Osteocyte (in vitro differentiated cells): ENCODE results near the gene TEX29. TPM values are rescaled to one million over a fixed set of nuclear protein-coding genes. Genes with fewer than 3 reads are reported as not detected.

Experiments used
- DNase-seq: peaks from one replicate; pipeline ENCODE4 v3.0.0; 2021; ENCODE audit warnings: mixed read lengths; ENCODE audit not compliant: unreplicated experiment; ENCODE audit errors: extremely low spot score
- H3K27ac Mint-ChIP-seq: one replicate; pipeline ENCODE4 v1.8.0; 2021; ENCODE audit warnings: mild to moderate bottlenecking, mixed read lengths; ENCODE audit not compliant: unreplicated experiment
- H3K27me3 Mint-ChIP-seq: one replicate; pipeline ENCODE4 v1.8.0; 2021; ENCODE audit warnings: mixed read lengths; ENCODE audit not compliant: unreplicated experiment
- H3K36me3 Mint-ChIP-seq: one replicate; pipeline ENCODE4 v1.8.0; 2021; ENCODE audit warnings: mixed read lengths; ENCODE audit not compliant: unreplicated experiment
- H3K4me1 Mint-ChIP-seq: one replicate; pipeline ENCODE4 v1.8.0; 2021; ENCODE audit warnings: mixed read lengths; ENCODE audit not compliant: unreplicated experiment
- H3K4me3 Mint-ChIP-seq: one replicate; pipeline ENCODE4 v1.8.0; 2021; ENCODE audit warnings: mild to moderate bottlenecking, moderate library complexity, mixed read lengths; ENCODE audit not compliant: unreplicated experiment
- H3K9me3 Mint-ChIP-seq: one replicate; pipeline ENCODE4 v1.8.0; 2021; ENCODE audit warnings: mixed read lengths; ENCODE audit not compliant: unreplicated experiment
- total RNA-seq: library from RNA; stranded (reverse); gene quantifications from 2 replicates; pipeline ENCODE4 v1.2.1, GENCODE V29; 2021
- TF ChIP-seq, protein P1 (sequence below): fragments of 200-600 bp; sonication (generic); IDR thresholded peaks from 2 replicates; pipeline ENCODE4 v1.5.0; 2021; ENCODE audit warnings: antibody characterized with exemption, mild to moderate bottlenecking, moderate library complexity

Gene TEX29
- total RNA-seq, 1 donor from 2014 or later, result 1.9 TPM

DNA sequence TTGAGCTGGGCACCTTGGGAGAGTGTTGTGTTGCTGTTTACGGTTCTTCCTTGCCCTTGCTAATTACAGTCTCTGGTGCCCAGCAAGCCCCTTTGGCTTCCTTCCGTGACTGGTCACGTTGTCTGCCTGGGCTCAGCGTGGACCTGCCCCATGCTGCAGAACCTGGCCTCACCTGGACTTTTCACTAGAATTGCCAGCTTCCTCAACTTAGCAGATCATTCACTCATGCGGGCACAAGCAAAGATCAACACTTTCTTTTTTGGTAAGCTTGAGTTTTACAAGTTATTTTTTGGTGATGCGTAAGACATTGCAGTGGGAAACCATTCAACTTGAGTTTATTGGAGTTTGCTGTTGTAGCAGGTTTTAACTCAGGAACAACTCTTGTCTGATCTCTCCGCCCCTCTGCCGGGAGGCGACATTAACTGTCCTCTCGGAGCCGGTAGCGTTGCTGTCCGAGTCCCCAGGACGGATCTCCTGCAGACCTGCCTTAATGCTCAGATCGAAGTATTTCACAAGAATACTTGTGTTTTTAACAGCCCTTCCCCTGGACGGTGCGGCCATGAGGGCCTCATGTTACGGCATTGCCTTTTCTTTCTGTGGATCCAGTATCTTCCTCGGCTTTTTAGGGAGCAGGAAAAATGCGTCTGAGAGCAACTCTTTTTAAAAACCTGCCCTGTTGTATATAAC lies 15.7 kb upstream of the TEX29 start:
- Mint-ChIP-seq H3K4me1 (peaks cover 12% of the 10 kb centered on the region), H3K4me3 (no peak overlapping the region), H3K36me3 (peaks cover 75% of the 10 kb centered on the region), H3K27ac (no peak overlapping the region), H3K9me3 (peaks cover 12% of the 10 kb centered on the region), H3K27me3 (no peaks in the 10 kb centered on the region)
- TF ChIP-seq, protein P1, sequence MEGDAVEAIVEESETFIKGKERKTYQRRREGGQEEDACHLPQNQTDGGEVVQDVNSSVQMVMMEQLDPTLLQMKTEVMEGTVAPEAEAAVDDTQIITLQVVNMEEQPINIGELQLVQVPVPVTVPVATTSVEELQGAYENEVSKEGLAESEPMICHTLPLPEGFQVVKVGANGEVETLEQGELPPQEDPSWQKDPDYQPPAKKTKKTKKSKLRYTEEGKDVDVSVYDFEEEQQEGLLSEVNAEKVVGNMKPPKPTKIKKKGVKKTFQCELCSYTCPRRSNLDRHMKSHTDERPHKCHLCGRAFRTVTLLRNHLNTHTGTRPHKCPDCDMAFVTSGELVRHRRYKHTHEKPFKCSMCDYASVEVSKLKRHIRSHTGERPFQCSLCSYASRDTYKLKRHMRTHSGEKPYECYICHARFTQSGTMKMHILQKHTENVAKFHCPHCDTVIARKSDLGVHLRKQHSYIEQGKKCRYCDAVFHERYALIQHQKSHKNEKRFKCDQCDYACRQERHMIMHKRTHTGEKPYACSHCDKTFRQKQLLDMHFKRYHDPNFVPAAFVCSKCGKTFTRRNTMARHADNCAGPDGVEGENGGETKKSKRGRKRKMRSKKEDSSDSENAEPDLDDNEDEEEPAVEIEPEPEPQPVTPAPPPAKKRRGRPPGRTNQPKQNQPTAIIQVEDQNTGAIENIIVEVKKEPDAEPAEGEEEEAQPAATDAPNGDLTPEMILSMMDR, result no peak
- DNase-seq, result no peak

DNA sequence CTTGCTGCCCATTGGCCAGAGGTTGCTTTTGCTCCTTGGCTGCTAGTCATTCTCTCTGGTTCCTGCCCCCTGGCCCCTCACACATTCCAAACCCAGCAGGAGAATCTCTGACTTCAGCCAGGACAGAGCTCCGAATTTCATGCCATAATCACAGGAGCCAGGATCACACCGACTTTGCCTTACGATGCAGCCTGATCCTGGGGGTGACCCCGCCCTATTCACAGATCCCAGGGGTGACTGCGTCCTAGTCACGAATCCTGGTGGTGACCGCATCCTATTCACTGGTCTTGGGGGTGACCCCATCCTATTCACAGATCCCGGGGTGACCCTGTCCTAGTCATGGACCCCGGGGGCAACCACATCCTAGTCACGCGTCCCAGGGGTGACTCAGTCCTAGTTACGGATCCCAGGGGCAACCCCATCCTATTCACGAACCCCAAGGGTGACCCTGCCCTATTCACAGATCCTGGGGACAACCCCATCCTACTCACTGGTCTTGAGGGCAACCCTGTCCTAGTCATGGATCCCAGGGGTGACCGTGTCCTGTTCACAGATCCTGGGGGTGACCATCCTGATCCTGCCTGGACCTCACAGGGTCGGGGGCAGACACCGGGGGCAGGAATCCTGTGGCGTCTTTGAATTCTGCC lies 7.4 kb upstream of the TEX29 start:
- Mint-ChIP-seq H3K36me3 (peaks cover 52% of the 10 kb centered on the region), H3K9me3 (peaks cover 18% of the 10 kb centered on the region), H3K4me1 (peaks cover 25% of the 10 kb centered on the region)

DNA sequence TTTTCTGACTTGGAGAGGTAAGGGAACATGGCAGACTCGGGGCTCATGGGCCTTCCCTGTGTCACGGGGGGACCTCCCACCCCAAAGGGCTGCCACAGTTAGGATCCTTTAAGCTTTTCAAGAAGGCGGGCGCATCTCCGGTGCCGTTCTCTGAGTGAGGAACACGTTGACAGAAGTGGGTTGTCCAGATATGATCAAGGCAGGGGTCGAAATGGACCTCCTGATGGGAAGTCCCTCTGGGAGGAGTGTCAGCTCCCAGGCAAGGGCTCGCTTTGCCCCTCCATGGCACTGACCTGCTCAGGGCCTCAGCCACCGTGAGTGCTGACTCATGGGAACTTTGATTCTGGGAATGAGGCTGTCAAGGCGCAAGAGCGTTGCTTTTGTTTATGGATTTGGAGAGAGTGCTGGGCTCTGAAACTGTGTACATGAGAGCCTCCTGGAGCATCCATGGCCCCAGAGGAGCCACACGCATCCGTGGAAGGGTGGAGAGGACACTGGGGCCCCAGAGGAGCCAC lies 6.5 kb upstream of the TEX29 start:
- TF ChIP-seq, protein P1, result no peak
- H3K4me1 Mint-ChIP-seq, result peaks cover 25% of the 10 kb centered on the region
- H3K36me3 Mint-ChIP-seq, result peaks cover 48% of the 10 kb centered on the region
- H3K9me3 Mint-ChIP-seq, result peaks cover 18% of the 10 kb centered on the region
- no peak for DNase-seq
- H3K27ac Mint-ChIP-seq, result no peak overlapping the region
- H3K27me3 Mint-ChIP-seq, result no peaks in the 10 kb centered on the region
- no peak overlapping the region for H3K4me3 Mint-ChIP-seq

More for the DNA sequence above, 7.4 kb upstream of the TEX29 start:
- peak; percentile 63 for DNase-seq
- TF ChIP-seq, protein P1, result no peak
- Mint-ChIP-seq H3K27me3 (no peaks in the 10 kb centered on the region), H3K4me3 (no peak overlapping the region), H3K27ac (no peak overlapping the region)

DNA sequence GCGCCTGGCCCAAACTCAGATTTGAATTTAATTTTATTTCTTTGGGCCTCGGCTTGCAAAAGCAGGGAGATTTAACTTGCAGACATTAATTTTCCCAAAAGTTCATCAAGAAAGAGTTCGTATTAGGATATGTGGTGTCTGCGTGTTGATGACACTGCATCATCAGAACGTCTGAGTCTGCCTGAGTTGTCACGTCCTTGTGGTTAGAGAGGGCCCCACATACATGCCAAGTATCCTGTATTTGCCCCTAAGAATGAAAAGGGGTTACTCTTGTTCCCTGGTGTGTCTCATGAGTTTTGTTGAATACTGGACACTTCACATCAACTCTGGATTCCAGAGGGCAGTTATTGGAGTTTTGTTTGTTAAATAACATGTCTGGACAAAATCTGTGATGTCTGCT lies 5.6 kb upstream of the TEX29 start:
- no peak for DNase-seq
- Mint-ChIP-seq H3K27me3 (no peaks in the 10 kb centered on the region), H3K27ac (peak overlapping the region; percentile 47), H3K36me3 (peaks cover 43% of the 10 kb centered on the region), H3K9me3 (peaks cover 9% of the 10 kb centered on the region), H3K4me3 (no peak overlapping the region), H3K4me1 (peaks cover 25% of the 10 kb centered on the region)
- TF ChIP-seq, protein P1, result no peak

DNA sequence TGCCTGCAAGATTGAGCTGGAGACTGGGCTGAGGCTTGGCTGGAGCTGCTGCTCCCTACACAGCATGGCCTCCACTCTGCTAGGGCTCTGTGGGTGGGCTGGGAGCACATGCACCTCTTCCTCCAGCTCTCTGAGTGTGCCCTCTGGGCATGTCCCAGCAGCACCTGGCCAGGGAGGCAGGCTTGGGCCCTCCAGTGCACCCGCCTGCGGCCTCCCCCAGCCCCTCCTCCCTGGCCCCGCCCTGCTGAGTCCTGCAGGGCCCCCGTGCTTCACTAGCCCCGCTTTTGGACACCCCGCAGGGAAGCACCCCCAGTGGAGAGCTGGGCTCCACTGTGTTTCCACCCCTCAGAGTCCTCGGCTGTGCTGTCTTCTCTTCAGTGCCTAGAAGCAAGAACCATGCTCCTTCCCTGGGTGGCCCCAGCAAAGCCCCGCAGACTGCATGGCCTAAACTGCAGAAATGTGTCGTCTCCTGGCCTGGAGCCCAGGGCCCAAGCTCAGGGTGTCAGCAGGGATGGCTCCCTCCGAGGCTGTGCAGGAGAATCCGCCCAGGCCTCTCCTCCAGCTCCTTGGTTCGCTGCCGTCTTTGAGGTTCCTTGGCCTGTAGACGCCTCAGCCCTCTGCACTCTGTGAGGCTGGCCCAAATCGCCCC lies 5.0 kb upstream of the TEX29 start:
- Mint-ChIP-seq H3K27me3 (no peaks in the 10 kb centered on the region), H3K27ac (peak overlapping the region; percentile 47), H3K4me1 (peaks cover 25% of the 10 kb centered on the region), H3K4me3 (no peak overlapping the region), H3K36me3 (peaks cover 37% of the 10 kb centered on the region), H3K9me3 (peaks cover 3% of the 10 kb centered on the region)
- TF ChIP-seq, protein P1, result no peak
- DNase-seq, result no peak
